GM12878 (cell line): ENCODE results near the gene OIT3. TPM values are rescaled to one million over a fixed set of nuclear protein-coding genes. Genes with fewer than 3 reads are reported as not detected.

ENCODE experiments used
- ATAC-seq: fragments of 200-7000 bp; cut with Tn5 transposase; 3 replicates; pipeline ENCODE4 v1.9.1; 2020; ENCODE audit warnings: mild to moderate bottlenecking, moderate library complexity
- BruUV-seq: library from RNA; stranded (reverse); fragments of 400-500 nt; replicated peaks from 2 replicates; lab custom pipeline; 2021; lab: Mats Ljungman, UMichigan
- CTCF ChIA-PET: fragments of 300-600 bp; sonication (Branson Sonifier 250); formaldehyde crosslinking; extraction: SDS; loops from one replicate; lab custom pipeline; 2021; ENCODE audit warnings: inconsistent platforms; lab: Yijun Ruan, JAX
- POLR2A ChIA-PET: fragments of 350-600 bp; formaldehyde crosslinking; extraction: SDS; loops from one replicate; lab custom pipeline; 2021; ENCODE audit warnings: inconsistent platforms; lab: Charles Lee
- RAD21 ChIA-PET: fragments of 300-600 bp; sonication (Branson Sonifier 250); formaldehyde crosslinking; loops from one replicate; lab custom pipeline; 2023; ENCODE audit warnings: antibody characterized with exemption; ENCODE audit not compliant: unreplicated experiment; lab: Charles Lee
- SMC1A ChIA-PET: fragments of 300-600 bp; sonication (Branson Sonifier 250); formaldehyde crosslinking; loops from one replicate; lab custom pipeline; 2023; ENCODE audit not compliant: unreplicated experiment, uncharacterized antibody; lab: Charles Lee
- DNase-seq: peaks from one replicate; pipeline ENCODE4 v3.0.0-alpha.2; 2011; ENCODE audit warnings: low read depth, low spot score
- FAIRE-seq: peaks from 3 replicates; lab custom pipeline; 2011; peaks lifted over from hg19 to GRCh38; lab: Jason Lieb, UNC
- H2AFZ ChIP-seq: 2 replicates; pipeline ENCODE4 v1.6.0; 2011; ENCODE audit warnings: low read depth, low read length, control low read depth; ENCODE audit not compliant: control insufficient read depth
- H3K27ac ChIP-seq: 2 replicates; pipeline ENCODE4 v1.5.1; 2011; ENCODE audit warnings: control low read depth; ENCODE audit not compliant: control insufficient read depth, insufficient read depth
- H3K27me3 ChIP-seq, 2 experiments: replicated peaks in 1 of 2; 2 replicates each; pipeline versions ENCODE4 v1.6.0 to v1.6.1; 2011; ENCODE audit warnings: low read length in 1 of 2; ENCODE audit not compliant: control insufficient read depth in 2 of 2, insufficient read depth in 2 of 2
- H3K36me3 ChIP-seq, 2 experiments: 2 replicates each; pipeline ENCODE4 v1.5.1; 2011; ENCODE audit warnings: low read length in 1 of 2; ENCODE audit not compliant: control insufficient read depth in 2 of 2, insufficient read depth in 2 of 2
- H3K4me1 ChIP-seq: 2 replicates; pipeline ENCODE4 v1.6.1; 2011; ENCODE audit warnings: mild to moderate bottlenecking, low read length, moderate library complexity, mixed read lengths; ENCODE audit not compliant: control insufficient read depth, insufficient read depth
- H3K4me2 ChIP-seq: 2 replicates; pipeline ENCODE4 v1.6.0; 2011; ENCODE audit warnings: control low read depth; ENCODE audit not compliant: control insufficient read depth, insufficient read depth
- H3K4me3 ChIP-seq: fragments of 200-600 bp; sonication (generic); 2 replicates; pipeline ENCODE4 v1.5.1; 2016
- H3K79me2 ChIP-seq: 2 replicates; pipeline ENCODE4 v1.6.0; 2011; ENCODE audit warnings: low read length; ENCODE audit not compliant: control insufficient read depth, insufficient read depth
- H3K9ac ChIP-seq: 2 replicates; pipeline ENCODE4 v1.8.0; 2011; ENCODE audit warnings: low read length, control low read depth, mixed read lengths; ENCODE audit not compliant: control insufficient read depth, insufficient read depth
- H3K9me3 ChIP-seq: replicated peaks from 3 replicates; pipeline ENCODE4 v1.5.1; 2011; ENCODE audit warnings: mild to moderate bottlenecking, low read length; ENCODE audit not compliant: control insufficient read depth, insufficient read depth
- H4K20me1 ChIP-seq: 2 replicates; pipeline ENCODE4 v1.6.0; 2011; ENCODE audit not compliant: control insufficient read depth, insufficient read depth
- CEBPZ ChIP-seq: fragments of 150-350 bp; IDR thresholded peaks from 2 replicates; pipeline ENCODE4 v1.6.1; 2016; ENCODE audit warnings: low read depth, low read length
- CREM ChIP-seq: IDR thresholded peaks from 2 replicates; pipeline ENCODE4 v1.6.1; 2014; ENCODE audit warnings: antibody characterized with exemption, low read depth
- E4F1 ChIP-seq: fragments of 450-650 bp; IDR thresholded peaks from 2 replicates; pipeline ENCODE4 v1.6.1; 2018; ENCODE audit warnings: borderline replicate concordance, mild to moderate bottlenecking; ENCODE audit not compliant: partially characterized antibody
- EP300 ChIP-seq, 2 experiments: fragments of 150-350 bp in 1 of 2; IDR thresholded peaks; 2 replicates each; pipeline ENCODE4 v1.6.1; 2011 to 2012; ENCODE audit warnings: low read depth in 2 of 2, low read length in 2 of 2, borderline replicate concordance in 1 of 2, improper control_type of control experiment in 1 of 2, inconsistent platforms in 1 of 2; ENCODE audit not compliant: control insufficient read depth in 1 of 2
- EZH2 ChIP-seq: IDR thresholded peaks from 2 replicates; pipeline ENCODE4 v1.6.1; 2012; ENCODE audit warnings: low read depth, mild to moderate bottlenecking, control low read depth, inconsistent platforms, low read length, borderline replicate concordance; ENCODE audit not compliant: control insufficient read depth
- LARP7 ChIP-seq: fragments of 450-650 bp; IDR thresholded peaks from 2 replicates; pipeline ENCODE4 v1.6.1; 2017; ENCODE audit warnings: mild to moderate bottlenecking
- NKRF ChIP-seq: fragments of 450-650 bp; conservative IDR thresholded peaks from 2 replicates; pipeline ENCODE4 v1.6.1; 2017; ENCODE audit warnings: mild to moderate bottlenecking, moderate library complexity
- NR2F1 ChIP-seq: fragments of 450-650 bp; conservative IDR thresholded peaks from 2 replicates; pipeline ENCODE4 v1.6.1; 2017; ENCODE audit warnings: mild to moderate bottlenecking
- NRF1 ChIP-seq: conservative IDR thresholded peaks from 2 replicates; pipeline ENCODE4 v1.6.1; 2011; ENCODE audit warnings: mild to moderate bottlenecking, low read depth, low read length, improper control_type of control experiment
- POU2F2 ChIP-seq: IDR thresholded peaks from 3 replicates; pipeline ENCODE4 v1.6.1; 2011; ENCODE audit warnings: low read depth, mild to moderate bottlenecking, low read length, borderline replicate concordance
- RELB ChIP-seq: fragments of 450-650 bp; IDR thresholded peaks from 2 replicates; pipeline ENCODE4 v1.6.1; 2017; ENCODE audit warnings: low read depth, mild to moderate bottlenecking, moderate library complexity
- SMAD1 ChIP-seq: fragments of 450-650 bp; IDR thresholded peaks from 2 replicates; pipeline ENCODE4 v1.6.1; 2018; ENCODE audit warnings: mild to moderate bottlenecking, low read depth; ENCODE audit not compliant: partially characterized antibody
- SUZ12 ChIP-seq: fragments of 200-600 bp; sonication (generic); IDR thresholded peaks from one replicate; pipeline ENCODE4 v1.6.1; 2018; ENCODE audit warnings: antibody characterized with exemption, mild to moderate bottlenecking; ENCODE audit not compliant: unreplicated experiment
- WRNIP1 ChIP-seq: IDR thresholded peaks from 2 replicates; pipeline ENCODE4 v1.6.1; 2011; ENCODE audit warnings: low read depth, low read length, improper control_type of control experiment, borderline replicate concordance
- WGBS: methylation state at CpG from one replicate; pipeline ENCODE4 v1.1.6; 2016; ENCODE audit warnings: low lambda C conversion rate; ENCODE audit not compliant: insufficient replicate concordance, insufficient coverage; ENCODE audit errors: missing lambda C conversion rate; 5-methylcytosine and 5-hydroxymethylcytosine counted together
- in situ Hi-C: fragments of 300-500 bp; cut with MboI; formaldehyde crosslinking; loops from 9 replicates; pipeline ENCODE4 v1.14.3; 2018; ENCODE audit warnings: mixed read lengths
- intact Hi-C: fragments of 100-400 bp; cut with micrococcal nuclease; formaldehyde crosslinking; loops from one replicate; pipeline ENCODE4 v1.14.2; 2022; ENCODE audit not compliant: unreplicated experiment
- polyA plus RNA-seq, 11 experiments: library from polyadenylated mRNA; depleted of rRNA in 4 of 11; unstranded in 6 of 11; stranded (reverse) in 5 of 11; fragments of >200 nt; fragmentation: Nextera tagmentation in 4 of 11; fragmentation: Illumina TruSeq in 1 of 11; extraction: Ambion mirVana in 4 of 11; extraction: Trizol in 1 of 11; gene quantifications; 1 replicate in 1 of 11; 2 replicates in 10 of 11; pipeline versions ENCODE4 v1.2.1 to v1.2.3, GENCODE V29; 2011 to 2016; ENCODE audit warnings: inconsistent platforms in 2 of 11, missing spikeins in 2 of 11, low read depth in 1 of 11
- total RNA-seq, 4 experiments: library from RNA; depleted of rRNA in 3 of 4; stranded (reverse); fragments of >200 nt in 3 of 4; fragmentation: Illumina TruSeq in 1 of 4; extraction: Trizol in 1 of 4; gene quantifications; 2 replicates each; pipeline versions ENCODE4 v1.2.1 to v1.2.3, GENCODE V29; 2013 to 2021

Gene OIT3
- total and polyA plus RNA-seq, 10 of the 15 experiments (the other 5 are each of a cell fraction or from before 2014, with no cell fraction given), result not detected

- Histone ChIP-seq H3K27ac (no peak overlapping the region), H3K9me3 (no peaks in the 10 kb centered on the region), H3K4me2 (no peak overlapping the region), H3K4me1 (no peaks in the 10 kb centered on the region)
- CTCF ChIA-PET, result interaction anchor here (1.0 to 1.5 kb wide), 2 partner anchors 19 to 34 kb away, joined by 3 read pairs; no protein-coding TSS in a partner anchor
- DNase-seq, result no peak
- no TSS peak for BruUV-seq
- TF ChIP-seq NKRF (no peak), CREM (no peak), RELB (no peak), SUZ12 (no peak), NR2F1 (no peak), CEBPZ (no peak), SMAD1 (no peak), NRF1 (no peak), EP300 (IDR thresholded peaks at IDR 0.05; ENCODE audit: borderline replicate concordance in 1 of 2, control insufficient read depth in 1 of 2, low read depth in 2 of 2, low read length in 2 of 2) (no peak), EZH2 (no peak), LARP7 (no peak), POU2F2 (no peak), WRNIP1 (no peak), E4F1 (no peak)
- TF ChIP-seq, all 136 proteins: peak for 0
- no peak for ATAC-seq
- ChIA-PET POLR2A (no interaction called here), RAD21 (no interaction called here), SMC1A (no interaction called here)
- H3K79me2 ChIP-seq, result no peaks in the 10 kb centered on the region
- no peak overlapping the region for H2AFZ ChIP-seq
- H3K9ac ChIP-seq, result no peak overlapping the region
- no peaks in the 10 kb centered on the region for H3K36me3 ChIP-seq
- H4K20me1 ChIP-seq, result no peaks in the 10 kb centered on the region
- 55% methylated on average over 11 of the region's 11 CpGs for WGBS
- no peak for FAIRE-seq
- in situ Hi-C loops (no loop called here), intact Hi-C loops (no loop called here)
- no peaks in the 10 kb centered on the region for H3K27me3 ChIP-seq
- no peak overlapping the region for H3K4me3 ChIP-seq
These were observed 1.8 kb downstream of the OIT3 start for GRCh38 chr10:72895236-72895850.
